Spleen (tissue), 7 donors: ENCODE data around the gene ILF2.

Source experiments
- CTCF ChIP-seq, 11 experiments: fragments of 200-600 bp in 7 of 11; fragments of 450-650 bp in 4 of 11; sonication (generic) in 4 of 11; IDR thresholded peaks in 8 of 11; conservative IDR thresholded peaks in 3 of 11; 1 replicate in 7 of 11; 2 replicates in 4 of 11; pipeline versions ENCODE4 v1.4.0 to v1.8.0; 2016 to 2021; ENCODE audit warnings: antibody characterized with exemption in 11 of 11, inconsistent platforms in 4 of 11, mild to moderate bottlenecking in 1 of 11
- POLR2AphosphoS5 ChIP-seq, 3 donors: sonication (generic); formaldehyde crosslinking; IDR thresholded peaks; one replicate each; pipeline ENCODE4 v1.5.1; 2017; ENCODE audit warnings: antibody characterized with exemption in 3 of 3
- donor health status: DM: no; HTN: no; CAD: no; lungs with moderate emphysema.
- donor health status: DM: no; HTN: no; CAD: no.
- donor health status: DM: no; HTN: no; CAD: no.

GRCh38 chr1:153659656-153660055 lies 11.1 kb downstream of the ILF2 start:
- TF ChIP-seq CTCF (IDR thresholded peaks at IDR 0.05 in 8 of 11, conservative IDR thresholded peaks at IDR 0.05 in 3 of 11) (no peak), POLR2AphosphoS5 (IDR thresholded peaks at IDR 0.05) (no peak)
